Mucosa of rectum (tissue), 2 donors: ENCODE data around the gene VPS13D.

ENCODE experiments used
- H3K27ac ChIP-seq, 2 donors: one replicate each; pipeline ENCODE4 v1.7.0; 2013; ENCODE audit warnings: inconsistent platforms in 2 of 2, low read depth in 2 of 2, low read length in 2 of 2
- H3K27me3 ChIP-seq, 2 donors: one replicate each; pipeline ENCODE4 v1.7.0; 2013; ENCODE audit warnings: low read length in 2 of 2; ENCODE audit not compliant: control insufficient read depth in 2 of 2, insufficient read depth in 2 of 2
- H3K36me3 ChIP-seq, 2 donors: one replicate each; pipeline ENCODE4 v1.7.0; 2013; ENCODE audit warnings: low read length in 2 of 2; ENCODE audit not compliant: control insufficient read depth in 2 of 2, insufficient read depth in 2 of 2
- H3K4me1 ChIP-seq, 2 donors: one replicate each; pipeline ENCODE4 v1.7.0; 2013; ENCODE audit warnings: low read length in 2 of 2, mild to moderate bottlenecking in 1 of 2; ENCODE audit not compliant: control insufficient read depth in 2 of 2, insufficient read depth in 2 of 2
- H3K4me3 ChIP-seq, 2 donors: one replicate each; pipeline ENCODE4 v1.7.0; 2013; ENCODE audit warnings: low read length in 2 of 2
- H3K9ac ChIP-seq, 2 donors: one replicate each; pipeline ENCODE4 v1.7.0; 2013; ENCODE audit warnings: low read length in 2 of 2, low read depth in 1 of 2, mild to moderate bottlenecking in 1 of 2
- H3K9me3 ChIP-seq, 2 donors: one replicate each; pipeline ENCODE4 v1.7.0; 2013; ENCODE audit warnings: low read length in 2 of 2; ENCODE audit not compliant: control insufficient read depth in 2 of 2
- donor health status: healthy.
- donor health status: Normal muscosa, but diverticular disease.

Gene VPS13D

DNA sequence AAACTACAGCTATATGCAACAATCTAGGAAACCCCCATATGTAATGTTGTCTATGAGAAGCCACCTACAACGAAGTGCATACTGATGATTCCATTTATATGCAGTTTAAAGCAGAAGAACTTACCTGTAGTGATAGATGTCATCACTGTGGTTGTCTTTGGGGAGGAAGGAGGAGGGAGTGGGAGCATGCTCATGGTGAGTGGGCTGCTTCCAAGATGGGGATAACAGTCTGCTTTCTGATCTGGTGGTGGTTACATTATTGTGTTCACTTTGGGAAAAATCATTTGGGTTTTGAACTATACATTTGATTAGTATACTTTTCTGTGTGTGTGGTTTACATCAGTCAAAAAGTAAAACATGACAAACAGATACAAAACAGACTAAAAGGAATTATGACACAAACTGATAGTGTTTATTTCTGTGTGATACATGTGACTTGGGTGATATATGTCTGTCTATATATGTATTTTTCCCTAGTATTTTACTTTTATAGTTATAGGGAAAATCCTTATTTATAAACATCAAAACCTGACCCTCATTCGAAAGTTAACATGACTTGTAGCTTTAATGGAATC is 184.7 kb downstream of the VPS13D start:
- Histone ChIP-seq H3K4me1 (peaks cover 0 to 25% of the 10 kb centered on the region in 2 donors), H3K36me3 (peaks cover 22 to 28% of the 10 kb centered on the region in 2 donors)

DNA sequence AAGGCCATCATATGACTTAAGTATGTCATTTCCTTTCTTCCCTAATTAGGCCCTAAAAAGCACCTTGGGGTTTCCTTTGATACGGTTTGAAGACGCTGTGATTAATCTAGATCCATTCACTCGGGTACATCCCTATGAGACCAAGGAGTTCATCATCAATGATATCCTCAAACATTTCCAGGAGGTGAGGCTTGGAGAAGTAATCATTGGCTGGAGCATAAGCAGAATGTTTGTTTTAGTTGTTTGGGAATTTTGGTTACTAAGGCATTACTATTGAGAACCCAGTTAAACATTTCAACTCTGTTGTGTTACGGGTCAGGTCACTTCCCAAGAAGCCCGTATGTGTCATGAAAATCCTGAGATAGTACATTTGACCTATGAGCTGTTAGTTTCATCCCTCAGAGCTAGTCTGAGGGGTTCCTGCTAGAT is 185.2 kb downstream of the VPS13D start:
- Histone ChIP-seq H3K36me3 (peaks cover 25 to 26% of the 10 kb centered on the region in 2 donors), H3K9ac (no peak overlapping the region), H3K27ac (no peak overlapping the region), H3K4me1 (peaks cover 0 to 22% of the 10 kb centered on the region in 2 donors), H3K4me3 (no peak overlapping the region), H3K27me3 (no peaks in the 10 kb centered on the region), H3K9me3 (no peaks in the 10 kb centered on the region)

More for the DNA sequence above, 184.7 kb downstream of the VPS13D start:
- Histone ChIP-seq H3K9ac (no peak overlapping the region), H3K9me3 (no peaks in the 10 kb centered on the region), H3K27me3 (no peaks in the 10 kb centered on the region), H3K27ac (no peak overlapping the region), H3K4me3 (no peak overlapping the region)

DNA sequence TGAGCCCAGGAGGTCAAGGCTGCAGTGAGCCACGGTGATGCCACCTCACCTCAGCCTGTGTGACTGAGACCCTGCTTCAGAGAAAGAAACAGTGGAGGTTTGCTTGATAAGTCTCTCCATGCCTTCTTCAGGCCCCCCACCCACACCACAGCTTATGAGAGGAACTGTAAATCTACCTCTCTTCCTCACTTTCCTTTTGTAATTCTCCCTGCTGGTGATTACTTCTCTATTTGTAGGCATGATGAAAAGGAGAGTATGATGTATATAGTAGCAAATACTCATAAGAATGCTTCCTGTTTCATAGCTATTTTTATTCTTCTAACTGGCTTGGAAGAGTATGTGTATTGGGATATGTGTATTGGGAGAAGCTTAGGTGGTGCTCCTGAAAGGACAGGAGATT is 186.3 kb downstream of the VPS13D start:
- no peak overlapping the region for H3K4me3 ChIP-seq
- H3K27ac ChIP-seq: no peak overlapping the region
- no peak overlapping the region for H3K9ac ChIP-seq
- H3K4me1 ChIP-seq: peaks cover 0 to 19% of the 10 kb centered on the region in 2 donors
- H3K36me3 ChIP-seq: peaks cover 26% of the 10 kb centered on the region in 2 donors
- H3K27me3 ChIP-seq: no peaks in the 10 kb centered on the region
- no peaks in the 10 kb centered on the region for H3K9me3 ChIP-seq

DNA sequence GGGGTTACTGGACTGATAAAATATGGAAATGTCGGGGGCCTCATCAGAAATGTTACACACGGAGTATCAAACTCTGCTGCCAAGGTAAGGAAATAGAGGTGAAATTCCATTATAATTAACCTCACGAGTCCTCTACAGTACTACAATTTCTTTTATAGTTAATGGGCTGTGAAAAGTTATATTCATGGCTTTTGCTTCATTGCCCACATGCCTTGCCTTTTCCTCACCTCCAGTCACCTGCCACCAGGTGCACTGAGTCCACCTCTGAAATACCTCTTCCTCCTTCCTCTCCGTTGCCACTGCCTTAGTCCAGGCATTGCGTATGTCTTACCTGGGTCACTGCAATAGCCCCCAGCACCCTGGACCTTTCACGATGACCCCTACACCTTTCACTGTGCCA is 186.9 kb downstream of the VPS13D start:
- peaks cover 0 to 15% of the 10 kb centered on the region in 2 donors for H3K4me1 ChIP-seq
- H3K4me3 ChIP-seq: no peak overlapping the region
- H3K9ac ChIP-seq: no peak overlapping the region
- no peaks in the 10 kb centered on the region for H3K27me3 ChIP-seq
- no peaks in the 10 kb centered on the region for H3K9me3 ChIP-seq
- no peak overlapping the region for H3K27ac ChIP-seq
- H3K36me3 ChIP-seq: peaks cover 26% of the 10 kb centered on the region in 2 donors

DNA sequence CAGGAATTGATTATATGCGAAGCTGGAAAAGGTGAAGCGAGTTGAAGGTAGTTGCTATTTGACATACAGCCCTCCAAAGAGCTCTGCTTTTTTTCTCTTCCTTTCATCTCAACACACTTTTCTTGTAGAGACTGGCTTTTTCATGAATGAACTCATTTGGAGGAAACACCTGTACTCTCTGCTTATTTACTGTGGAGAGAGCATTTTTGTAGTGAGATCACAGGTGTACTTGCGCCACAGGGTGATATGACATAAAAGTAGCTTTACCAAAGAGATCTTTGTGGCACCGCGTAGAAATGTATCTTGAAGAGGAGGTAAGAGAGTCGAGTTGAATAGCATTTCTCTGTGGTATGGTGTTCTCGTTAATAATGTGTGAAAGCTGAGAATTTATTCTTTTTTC is 187.6 kb downstream of the VPS13D start:
- H3K4me3 ChIP-seq: no peak overlapping the region
- no peaks in the 10 kb centered on the region for H3K9me3 ChIP-seq
- peaks cover 26% of the 10 kb centered on the region in 2 donors for H3K36me3 ChIP-seq
- no peaks in the 10 kb centered on the region for H3K27me3 ChIP-seq
- no peak overlapping the region for H3K27ac ChIP-seq
- no peak overlapping the region for H3K9ac ChIP-seq
- H3K4me1 ChIP-seq: peaks cover 0 to 9% of the 10 kb centered on the region in 2 donors

DNA sequence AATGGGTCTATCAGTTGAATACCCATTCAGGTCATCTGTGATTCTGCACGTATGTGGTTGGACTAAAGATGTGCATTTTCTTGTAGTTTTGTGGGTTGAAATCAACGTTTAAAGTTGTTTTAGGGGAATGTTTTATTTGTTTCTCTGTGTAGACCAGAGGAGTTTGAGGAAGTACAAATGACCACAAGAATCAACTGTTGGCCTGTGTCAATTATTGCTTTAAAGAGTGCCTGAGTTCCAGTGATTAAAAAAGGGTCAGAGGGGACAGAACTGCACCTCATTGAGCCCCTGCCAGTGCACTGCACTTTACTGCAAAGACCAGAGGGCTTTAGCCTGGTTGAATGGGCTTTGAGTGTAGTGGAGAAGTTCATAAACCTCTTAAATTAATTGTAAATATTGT is 190.3 kb downstream of the VPS13D start:
- no peaks in the 10 kb centered on the region for H3K4me1 ChIP-seq
- no peak overlapping the region for H3K9ac ChIP-seq
- no peak overlapping the region for H3K4me3 ChIP-seq
- H3K27me3 ChIP-seq: no peaks in the 10 kb centered on the region
- no peak overlapping the region for H3K27ac ChIP-seq
- H3K9me3 ChIP-seq: no peaks in the 10 kb centered on the region
- peaks cover 27 to 28% of the 10 kb centered on the region in 2 donors for H3K36me3 ChIP-seq

DNA sequence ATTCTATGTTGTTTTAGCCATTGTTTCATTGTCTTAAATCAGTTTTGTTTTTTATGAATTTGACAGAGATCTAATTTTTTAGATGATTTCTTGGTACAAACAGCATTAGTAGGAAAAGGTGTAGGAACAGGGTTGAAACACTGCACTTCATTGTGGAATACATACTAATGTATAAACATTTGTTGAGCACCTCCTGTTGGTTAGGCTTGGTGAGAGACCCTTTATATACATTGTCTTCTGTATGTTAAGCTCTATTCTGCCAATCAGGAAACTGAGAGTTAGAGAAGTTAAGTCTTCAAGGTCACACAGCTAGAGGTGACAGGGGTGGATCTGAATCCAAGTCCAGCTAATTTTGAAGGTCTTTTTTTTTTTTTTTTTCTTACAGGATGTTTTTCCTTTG is 192.7 kb downstream of the VPS13D start:
- peaks cover 8 to 21% of the 10 kb centered on the region in 2 donors for H3K36me3 ChIP-seq
- H3K4me1 ChIP-seq: peaks cover 0 to 2% of the 10 kb centered on the region in 2 donors
- H3K9me3 ChIP-seq: no peaks in the 10 kb centered on the region
- no peak overlapping the region for H3K27ac ChIP-seq
- no peaks in the 10 kb centered on the region for H3K27me3 ChIP-seq
- no peak overlapping the region for H3K4me3 ChIP-seq
- no peak overlapping the region for H3K9ac ChIP-seq

DNA sequence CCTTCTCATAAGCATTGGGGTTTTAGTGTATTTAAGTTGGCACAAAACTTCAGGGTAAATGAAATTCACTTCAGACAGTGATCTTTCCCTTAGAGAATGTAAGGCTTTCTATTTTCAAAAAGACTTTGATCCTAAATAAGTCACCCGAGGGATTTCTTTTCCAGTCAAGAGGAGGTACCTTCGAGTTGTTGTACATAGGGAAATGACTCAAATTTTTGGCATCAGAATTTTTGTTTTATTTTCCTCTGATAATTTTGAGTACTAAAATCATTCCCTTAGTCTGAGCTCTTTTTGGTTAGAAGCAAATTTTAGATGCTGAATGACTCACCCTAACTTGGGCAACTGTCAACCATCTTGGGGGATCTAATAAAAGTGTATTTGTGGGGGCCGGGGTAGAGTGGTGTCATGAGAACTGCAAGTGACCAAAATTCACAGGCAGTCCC is 194.3 kb downstream of the VPS13D start:
- Histone ChIP-seq H3K9ac (no peak overlapping the region), H3K27ac (no peak overlapping the region), H3K4me1 (peaks cover 0 to 10% of the 10 kb centered on the region in 2 donors), H3K27me3 (no peaks in the 10 kb centered on the region), H3K36me3 (peaks cover 17 to 21% of the 10 kb centered on the region in 2 donors), H3K4me3 (no peak overlapping the region), H3K9me3 (no peaks in the 10 kb centered on the region)

DNA sequence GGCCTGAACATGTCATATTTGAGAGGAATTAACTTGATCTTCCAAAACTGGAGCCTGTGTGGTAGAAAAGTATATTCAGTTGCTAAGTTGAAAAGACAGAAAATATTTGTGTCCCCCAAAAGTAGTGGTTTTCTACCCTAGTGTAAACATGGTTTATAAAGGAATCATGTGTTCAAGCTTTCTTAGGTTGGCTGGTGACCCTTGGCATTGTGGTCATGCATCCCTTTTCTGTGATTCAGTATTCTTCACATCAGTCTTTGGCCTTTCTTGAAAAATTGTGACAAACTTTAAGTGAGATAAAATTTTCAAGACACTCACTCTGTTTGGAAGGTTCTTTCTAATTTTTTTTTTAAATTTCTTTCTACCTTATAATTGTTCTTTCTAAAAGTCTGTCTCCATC is 195.0 kb downstream of the VPS13D start:
- Histone ChIP-seq H3K36me3 (peaks cover 14 to 17% of the 10 kb centered on the region in 2 donors), H3K27me3 (no peaks in the 10 kb centered on the region), H3K9ac (no peak overlapping the region), H3K27ac (no peak overlapping the region), H3K4me1 (peaks cover 0 to 10% of the 10 kb centered on the region in 2 donors), H3K9me3 (no peaks in the 10 kb centered on the region), H3K4me3 (no peak overlapping the region)

DNA sequence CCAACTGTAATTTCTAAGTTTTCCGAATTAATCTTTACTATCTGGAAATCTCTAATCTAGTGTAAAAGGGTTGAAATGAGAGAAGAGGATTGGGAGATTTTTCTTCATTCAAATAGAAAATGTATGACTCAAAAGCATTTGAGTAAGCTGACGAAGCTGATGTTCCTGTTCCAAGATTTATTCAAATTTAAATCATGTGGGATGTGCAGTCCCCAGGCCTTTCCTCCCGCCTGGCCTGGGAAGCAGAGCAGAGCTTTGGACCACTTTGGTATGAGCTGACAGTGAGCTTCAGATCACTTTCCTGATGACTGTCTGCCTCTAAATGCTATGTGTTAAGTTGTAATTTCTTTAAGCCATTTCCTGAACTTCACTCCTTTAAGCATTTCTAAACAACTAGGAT is 196.2 kb downstream of the VPS13D start:
- no peak overlapping the region for H3K27ac ChIP-seq
- no peaks in the 10 kb centered on the region for H3K27me3 ChIP-seq
- H3K4me1 ChIP-seq: peaks cover 0 to 10% of the 10 kb centered on the region in 2 donors
- no peaks in the 10 kb centered on the region for H3K9me3 ChIP-seq
- no peak overlapping the region for H3K9ac ChIP-seq
- no peak overlapping the region for H3K4me3 ChIP-seq
- peaks cover 18 to 19% of the 10 kb centered on the region in 2 donors for H3K36me3 ChIP-seq
